Measurements from ENCODE around the gene HYAL1. TPM values are rescaled to one million over a fixed set of nuclear protein-coding genes. Genes with fewer than 3 reads are reported as not detected.
A peak's percentile ranks its signal among the peaks of the same experiment; 100 is the strongest.

HYAL1 gene
- total and polyA plus RNA-seq, 4 donors: 1.6 to 9.3 (median 4.3) TPM

GRCh38 chr3:50269977-50270413, 33.4 kb downstream of the HYAL1 start:
- 59 to 63% methylated on average over 8 of the region's 8 CpGs for WGBS, 2 donors
- no peaks in the 10 kb centered on the region for H3K36me3 ChIP-seq (ENCODE audit: control insufficient read depth in 1 of 2, insufficient read depth in 2 of 2, low read length in 1 of 2)
- no peak overlapping the region for H3K4me3 ChIP-seq (ENCODE audit: low read length in 2 of 2)
- H3K27me3 ChIP-seq (ENCODE audit: control insufficient read depth in 1 of 2, insufficient read depth in 2 of 2, low read length in 1 of 2): no peaks in the 10 kb centered on the region
- intact Hi-C loops (cut with DNase I): loop anchor here in 1 of 2 donors (2.0 to 10.0 kb wide), 2 partner anchors 33 to 145 kb away; partner anchors contain the start of gene GNAI2
- no peak overlapping the region for H3K27ac ChIP-seq (ENCODE audit: low read depth in 1 of 2, low read length in 2 of 2)
- no peaks in the 10 kb centered on the region for H3K9me3 ChIP-seq (ENCODE audit: control insufficient read depth, low read length)
- ATAC-seq (ENCODE audit: low FRiP score) (no peak), DNase-seq (peak in 1 of 2 donors; percentile 55)
- no peaks in the 10 kb centered on the region for H3K4me1 ChIP-seq (ENCODE audit: control insufficient read depth in 1 of 2, insufficient read depth in 2 of 2, low read length in 2 of 2)

GRCh38 chr3:50269460-50269859, 33.9 kb downstream of the HYAL1 start:
- 34 to 46% methylated on average over 4 of the region's 4 CpGs for WGBS, 2 donors

GRCh38 chr3:50268703-50269451, 34.5 kb downstream of the HYAL1 start, which contains the start of gene SEMA3B:
SEMA3B (plus strand) TSS chr3:50269147; CDS start chr3:50269241, 94 bp downstream.
- Histone ChIP-seq H3K4me1 (ENCODE audit: control insufficient read depth in 1 of 2, insufficient read depth in 2 of 2, low read length in 2 of 2) (no peaks in the 10 kb centered on the region), H3K4me3 (ENCODE audit: low read length in 2 of 2) (no peak within 1 kb of the TSS), H3K27me3 (ENCODE audit: control insufficient read depth in 1 of 2, insufficient read depth in 2 of 2, low read length in 1 of 2) (no peaks in the 10 kb centered on the region), H3K9me3 (ENCODE audit: control insufficient read depth, low read length) (no peaks in the 10 kb centered on the region), H3K27ac (ENCODE audit: low read depth in 1 of 2, low read length in 2 of 2) (peak within 1 kb of the TSS in 1 of 2 donors; percentile 87), H3K36me3 (ENCODE audit: control insufficient read depth in 1 of 2, insufficient read depth in 2 of 2, low read length in 1 of 2) (no peaks in the 10 kb centered on the region)
- ATAC-seq (ENCODE audit: low FRiP score) (peak; percentile 17), DNase-seq (peak; percentile 83 to 93)
- intact Hi-C loops (cut with DNase I): loop anchor here in 1 of 2 donors (2.0 kb wide), 1 partner anchor 32 kb away; the partner anchor contains the start of gene GNAI2
- WGBS, 2 donors: 10 to 13% methylated on average over 20 to 21 of the region's 21 CpGs

More at GRCh38 chr3:50269460-50269859, 33.9 kb downstream of the HYAL1 start:
- H3K36me3 ChIP-seq (ENCODE audit: control insufficient read depth in 1 of 2, insufficient read depth in 2 of 2, low read length in 1 of 2): no peaks in the 10 kb centered on the region
- ATAC-seq (ENCODE audit: low FRiP score) (no peak), DNase-seq (no peak)
- H3K4me3 ChIP-seq (ENCODE audit: low read length in 2 of 2): no peak overlapping the region
- intact Hi-C loops (cut with DNase I): loop anchor here in 1 of 2 donors (2.0 kb wide), 1 partner anchor 33 kb away; the partner anchor contains the start of gene GNAI2
- no peaks in the 10 kb centered on the region for H3K4me1 ChIP-seq (ENCODE audit: control insufficient read depth in 1 of 2, insufficient read depth in 2 of 2, low read length in 2 of 2)
- peak overlapping the region in 1 of 2 donors; percentile 87 for H3K27ac ChIP-seq (ENCODE audit: low read depth in 1 of 2, low read length in 2 of 2)
- no peaks in the 10 kb centered on the region for H3K27me3 ChIP-seq (ENCODE audit: control insufficient read depth in 1 of 2, insufficient read depth in 2 of 2, low read length in 1 of 2)
- H3K9me3 ChIP-seq (ENCODE audit: control insufficient read depth, low read length): no peaks in the 10 kb centered on the region

GRCh38 chr3:50268276-50268675, 35.1 kb downstream of the HYAL1 start:
- Histone ChIP-seq H3K27me3 (ENCODE audit: control insufficient read depth in 1 of 2, insufficient read depth in 2 of 2, low read length in 1 of 2) (no peaks in the 10 kb centered on the region), H3K4me3 (ENCODE audit: low read length in 2 of 2) (no peak overlapping the region), H3K27ac (ENCODE audit: low read depth in 1 of 2, low read length in 2 of 2) (peak overlapping the region in 1 of 2 donors; percentile 87), H3K9me3 (ENCODE audit: control insufficient read depth, low read length) (no peaks in the 10 kb centered on the region), H3K36me3 (ENCODE audit: control insufficient read depth in 1 of 2, insufficient read depth in 2 of 2, low read length in 1 of 2) (no peaks in the 10 kb centered on the region), H3K4me1 (ENCODE audit: control insufficient read depth in 1 of 2, insufficient read depth in 2 of 2, low read length in 2 of 2) (no peaks in the 10 kb centered on the region)
- ATAC-seq (ENCODE audit: low FRiP score) (no peak), DNase-seq (no peak)
- 9 to 13% methylated on average over 3 of the region's 3 CpGs for WGBS, 2 donors
- intact Hi-C loops (cut with DNase I): loop anchor here in 1 of 2 donors (2.0 kb wide), 1 partner anchor 31 kb away; the partner anchor contains the start of gene GNAI2

GRCh38 chr3:50267280-50267913, 36.0 kb downstream of the HYAL1 start:
- Histone ChIP-seq H3K4me3 (ENCODE audit: low read length in 2 of 2) (peak overlapping the region; percentile 33 to 49), H3K27me3 (ENCODE audit: control insufficient read depth in 1 of 2, insufficient read depth in 2 of 2, low read length in 1 of 2) (no peaks in the 10 kb centered on the region), H3K27ac (ENCODE audit: low read depth in 1 of 2, low read length in 2 of 2) (peak overlapping the region; percentile 38 to 87), H3K4me1 (ENCODE audit: control insufficient read depth in 1 of 2, insufficient read depth in 2 of 2, low read length in 2 of 2) (no peaks in the 10 kb centered on the region), H3K36me3 (ENCODE audit: control insufficient read depth in 1 of 2, insufficient read depth in 2 of 2, low read length in 1 of 2) (no peaks in the 10 kb centered on the region), H3K9me3 (ENCODE audit: control insufficient read depth, low read length) (no peaks in the 10 kb centered on the region)
- 3% methylated on average over 22 of the region's 22 CpGs for WGBS, 2 donors
- intact Hi-C loops (cut with DNase I): no loop called here
- peak; percentile 75 to 91 for DNase-seq
- peak; percentile 51 for ATAC-seq (ENCODE audit: low FRiP score)

GRCh38 chr3:50266836-50267235, 36.5 kb downstream of the HYAL1 start:
- DNase-seq (peak in 1 of 2 donors; percentile 53), ATAC-seq (ENCODE audit: low FRiP score) (no peak)
- H3K4me1 ChIP-seq (ENCODE audit: control insufficient read depth in 1 of 2, insufficient read depth in 2 of 2, low read length in 2 of 2): no peaks in the 10 kb centered on the region
- no peaks in the 10 kb centered on the region for H3K27me3 ChIP-seq (ENCODE audit: control insufficient read depth in 1 of 2, insufficient read depth in 2 of 2, low read length in 1 of 2)
- peak overlapping the region; percentile 33 to 49 for H3K4me3 ChIP-seq (ENCODE audit: low read length in 2 of 2)
- H3K36me3 ChIP-seq (ENCODE audit: control insufficient read depth in 1 of 2, insufficient read depth in 2 of 2, low read length in 1 of 2): no peaks in the 10 kb centered on the region
- no peaks in the 10 kb centered on the region for H3K9me3 ChIP-seq (ENCODE audit: control insufficient read depth, low read length)
- WGBS, 2 donors: 33 to 39% methylated on average over 7 of the region's 7 CpGs
- peak overlapping the region; percentile 38 to 87 for H3K27ac ChIP-seq (ENCODE audit: low read depth in 1 of 2, low read length in 2 of 2)
- intact Hi-C loops (cut with DNase I): no loop called here

GRCh38 chr3:50266017-50266416, 37.4 kb downstream of the HYAL1 start:
- H3K4me1 ChIP-seq (ENCODE audit: control insufficient read depth in 1 of 2, insufficient read depth in 2 of 2, low read length in 2 of 2): no peaks in the 10 kb centered on the region
- no peaks in the 10 kb centered on the region for H3K36me3 ChIP-seq (ENCODE audit: control insufficient read depth in 1 of 2, insufficient read depth in 2 of 2, low read length in 1 of 2)
- WGBS, 2 donors: 67 to 71% methylated on average over 6 of the region's 6 CpGs
- no peak overlapping the region for H3K4me3 ChIP-seq (ENCODE audit: low read length in 2 of 2)
- no peaks in the 10 kb centered on the region for H3K27me3 ChIP-seq (ENCODE audit: control insufficient read depth in 1 of 2, insufficient read depth in 2 of 2, low read length in 1 of 2)
- H3K27ac ChIP-seq (ENCODE audit: low read depth in 1 of 2, low read length in 2 of 2): peak overlapping the region; percentile 79 to 87
- H3K9me3 ChIP-seq (ENCODE audit: control insufficient read depth, low read length): no peaks in the 10 kb centered on the region
- DNase-seq: peak in 1 of 2 donors; percentile 49
- no peak for ATAC-seq (ENCODE audit: low FRiP score)
- intact Hi-C loops (cut with DNase I): no loop called here

GRCh38 chr3:50265571-50265970, 37.8 kb downstream of the HYAL1 start:
- ATAC-seq (ENCODE audit: low FRiP score): no peak
- DNase-seq: no peak
- 31 to 58% methylated on average over 1 of the region's 1 CpG for WGBS, 2 donors
- intact Hi-C loops (cut with DNase I): no loop called here
- Histone ChIP-seq H3K27me3 (ENCODE audit: control insufficient read depth in 1 of 2, insufficient read depth in 2 of 2, low read length in 1 of 2) (no peaks in the 10 kb centered on the region), H3K27ac (ENCODE audit: low read depth in 1 of 2, low read length in 2 of 2) (peak overlapping the region; percentile 79 to 87), H3K36me3 (ENCODE audit: control insufficient read depth in 1 of 2, insufficient read depth in 2 of 2, low read length in 1 of 2) (no peaks in the 10 kb centered on the region), H3K9me3 (ENCODE audit: control insufficient read depth, low read length) (no peaks in the 10 kb centered on the region), H3K4me1 (ENCODE audit: control insufficient read depth in 1 of 2, insufficient read depth in 2 of 2, low read length in 2 of 2) (no peaks in the 10 kb centered on the region), H3K4me3 (ENCODE audit: low read length in 2 of 2) (no peak overlapping the region)
